ENCODE data around the gene CNTNAP2.

CNTNAP2 gene

DNA sequence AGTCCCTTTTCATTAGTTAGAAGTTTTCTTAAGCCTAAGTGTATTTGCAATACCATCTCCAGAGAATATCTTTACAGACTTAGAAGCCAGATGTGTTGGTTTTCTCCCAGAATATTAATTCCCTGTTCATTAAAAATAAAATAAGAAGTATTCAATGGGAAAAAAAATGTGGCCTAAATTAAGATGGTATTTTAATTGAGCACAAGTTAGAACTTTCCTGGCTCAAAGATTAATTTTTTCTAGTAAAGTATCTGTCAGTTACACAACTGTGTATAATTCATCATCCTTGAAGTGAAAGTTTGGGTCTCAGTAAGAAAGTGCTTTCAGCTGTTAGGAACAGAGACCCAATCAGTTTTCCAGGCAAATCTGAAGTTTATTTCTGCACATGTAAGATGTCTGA is 1294.5 kb downstream of the CNTNAP2 start:
- no peak for DNase-seq (ENCODE audit: low read depth, low spot score)
- no peak overlapping the region for H3K4me3 ChIP-seq (ENCODE audit: low read depth, low read length)
- TF ChIP-seq CTCF (IDR thresholded peaks at IDR 0.05; ENCODE audit: low read depth, low read length): no peak
- in situ Hi-C loops (cut with HindIII; ENCODE audit: low sequenced_read_pairs): no loop called here

DNA sequence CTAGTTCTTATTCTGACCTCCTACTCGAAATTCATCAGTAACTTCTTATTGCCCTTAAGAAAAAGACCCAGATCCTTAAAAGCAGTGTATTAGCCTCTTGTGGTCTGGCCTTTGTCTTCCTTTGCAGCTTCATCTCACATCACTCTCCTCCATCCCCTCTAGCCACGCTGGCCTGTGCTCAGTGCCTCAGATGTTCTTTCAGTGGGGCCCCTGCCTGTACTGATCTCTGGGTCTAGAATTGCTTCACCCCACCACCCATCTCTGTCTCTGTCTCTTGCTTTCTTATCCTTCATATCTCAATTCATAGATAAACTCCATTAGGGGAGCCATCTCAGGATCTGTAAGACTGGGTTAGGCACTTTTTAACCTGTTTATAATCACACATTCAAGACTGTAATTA is 1295.5 kb downstream of the CNTNAP2 start:
- no peak overlapping the region for H3K4me3 ChIP-seq (ENCODE audit: low read depth, low read length)
- no peak for DNase-seq (ENCODE audit: low read depth, low spot score)
- no peak for TF ChIP-seq CTCF (IDR thresholded peaks at IDR 0.05; ENCODE audit: low read depth, low read length)
- in situ Hi-C loops (cut with HindIII; ENCODE audit: low sequenced_read_pairs): no loop called here

GRCh38 chr7:147412782-147413556 is 1296.4 kb downstream of the CNTNAP2 start:
- peak; percentile 78 for DNase-seq (ENCODE audit: low read depth, low spot score)
- no peak overlapping the region for H3K4me3 ChIP-seq (ENCODE audit: low read depth, low read length)
- no peak for TF ChIP-seq CTCF (IDR thresholded peaks at IDR 0.05; ENCODE audit: low read depth, low read length)
- in situ Hi-C loops (cut with HindIII; ENCODE audit: low sequenced_read_pairs): no loop called here

GRCh38 chr7:147413557-147413870 is 1296.9 kb downstream of the CNTNAP2 start:
- DNase-seq (ENCODE audit: low read depth, low spot score): no peak
- TF ChIP-seq CTCF (IDR thresholded peaks at IDR 0.05; ENCODE audit: low read depth, low read length): no peak
- H3K4me3 ChIP-seq (ENCODE audit: low read depth, low read length): no peak overlapping the region
- in situ Hi-C loops (cut with HindIII; ENCODE audit: low sequenced_read_pairs): no loop called here

DNA sequence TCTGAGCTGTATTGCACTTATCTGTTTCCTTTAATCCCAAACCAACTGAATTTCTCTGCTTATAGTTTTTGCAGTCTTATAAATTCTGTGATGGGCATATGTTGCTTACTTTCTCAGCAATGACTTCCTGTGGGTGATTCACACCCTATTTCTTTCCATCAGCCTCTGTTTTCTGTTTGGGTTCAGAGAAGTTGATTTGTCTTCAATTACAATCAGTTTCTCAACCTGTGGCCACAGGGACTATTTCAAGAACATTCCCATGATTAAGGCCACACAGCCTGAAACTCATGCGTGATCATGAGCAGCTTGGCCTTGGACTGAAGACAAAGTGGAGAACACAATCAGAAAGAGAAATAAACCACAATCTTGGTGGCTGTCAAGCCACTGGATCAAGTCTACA is 1299.4 kb downstream of the CNTNAP2 start:
- TF ChIP-seq CTCF (IDR thresholded peaks at IDR 0.05; ENCODE audit: low read depth, low read length): no peak
- no peak overlapping the region for H3K4me3 ChIP-seq (ENCODE audit: low read depth, low read length)
- in situ Hi-C loops (cut with HindIII; ENCODE audit: low sequenced_read_pairs): no loop called here
- peak; percentile 8 for DNase-seq (ENCODE audit: low read depth, low spot score)

- peak; percentile 23 for DNase-seq (ENCODE audit: low read depth, low spot score)
These were observed 1302.4 kb downstream of the CNTNAP2 start for GRCh38 chr7:147418966-147419365.

More at GRCh38 chr7:147418966-147419365, 1302.4 kb downstream of the CNTNAP2 start:
- no peak overlapping the region for H3K4me3 ChIP-seq (ENCODE audit: low read depth, low read length)
- in situ Hi-C loops (cut with HindIII; ENCODE audit: low sequenced_read_pairs): no loop called here
- TF ChIP-seq CTCF (IDR thresholded peaks at IDR 0.05; ENCODE audit: low read depth, low read length): no peak

Measured in astrocyte of the spinal cord (primary cell).